ENCODE data around the gene UNC50.

DNA sequence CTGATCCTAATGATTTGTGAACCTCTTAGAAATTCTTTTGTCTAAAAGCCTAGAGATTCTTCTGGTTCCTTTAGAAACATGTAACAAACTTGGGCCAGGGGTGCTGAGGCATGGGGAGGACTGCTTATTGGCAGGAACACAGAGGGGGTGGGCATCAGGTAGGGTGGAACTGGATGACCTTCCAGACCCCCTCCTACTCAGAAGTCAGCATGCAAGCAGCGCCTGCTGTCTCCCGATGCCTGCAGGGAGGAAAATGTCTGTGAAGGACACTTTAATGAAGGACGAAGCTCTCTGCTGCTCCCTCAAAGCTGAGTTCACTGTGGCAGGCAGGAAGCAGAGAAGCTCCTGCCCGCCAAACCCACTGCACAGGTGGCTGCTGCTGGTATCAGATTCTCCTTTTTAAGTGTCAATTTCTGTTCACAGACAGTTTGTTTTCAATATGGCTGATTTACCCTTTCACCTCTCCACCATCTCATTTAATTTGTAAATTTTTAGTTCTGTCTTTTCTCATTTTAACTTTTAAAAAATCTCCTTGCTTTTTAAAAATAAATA is 19.4 kb upstream of the UNC50 start:
- TF ChIP-seq, protein P1, sequence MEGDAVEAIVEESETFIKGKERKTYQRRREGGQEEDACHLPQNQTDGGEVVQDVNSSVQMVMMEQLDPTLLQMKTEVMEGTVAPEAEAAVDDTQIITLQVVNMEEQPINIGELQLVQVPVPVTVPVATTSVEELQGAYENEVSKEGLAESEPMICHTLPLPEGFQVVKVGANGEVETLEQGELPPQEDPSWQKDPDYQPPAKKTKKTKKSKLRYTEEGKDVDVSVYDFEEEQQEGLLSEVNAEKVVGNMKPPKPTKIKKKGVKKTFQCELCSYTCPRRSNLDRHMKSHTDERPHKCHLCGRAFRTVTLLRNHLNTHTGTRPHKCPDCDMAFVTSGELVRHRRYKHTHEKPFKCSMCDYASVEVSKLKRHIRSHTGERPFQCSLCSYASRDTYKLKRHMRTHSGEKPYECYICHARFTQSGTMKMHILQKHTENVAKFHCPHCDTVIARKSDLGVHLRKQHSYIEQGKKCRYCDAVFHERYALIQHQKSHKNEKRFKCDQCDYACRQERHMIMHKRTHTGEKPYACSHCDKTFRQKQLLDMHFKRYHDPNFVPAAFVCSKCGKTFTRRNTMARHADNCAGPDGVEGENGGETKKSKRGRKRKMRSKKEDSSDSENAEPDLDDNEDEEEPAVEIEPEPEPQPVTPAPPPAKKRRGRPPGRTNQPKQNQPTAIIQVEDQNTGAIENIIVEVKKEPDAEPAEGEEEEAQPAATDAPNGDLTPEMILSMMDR (IDR thresholded peaks at IDR 0.05) = no peak
- no peak for TF ChIP-seq POLR2A (IDR thresholded peaks at IDR 0.05)

Data from stomach (tissue), 4 donors.